ENCODE data around the gene SCUBE1.

The SCUBE1 gene

GRCh38 chr22:43343262-43343669 is at the start of gene SCUBE1:
Gene SCUBE1 (minus strand): TSS chr22:43343372. CDS start chr22:43343261, 111 bp downstream.
- DNase-seq: peak; percentile 31

GRCh38 chr22:43392385-43392989 is 49.3 kb upstream of the SCUBE1 start:
- DNase-seq: no peak

DNA sequence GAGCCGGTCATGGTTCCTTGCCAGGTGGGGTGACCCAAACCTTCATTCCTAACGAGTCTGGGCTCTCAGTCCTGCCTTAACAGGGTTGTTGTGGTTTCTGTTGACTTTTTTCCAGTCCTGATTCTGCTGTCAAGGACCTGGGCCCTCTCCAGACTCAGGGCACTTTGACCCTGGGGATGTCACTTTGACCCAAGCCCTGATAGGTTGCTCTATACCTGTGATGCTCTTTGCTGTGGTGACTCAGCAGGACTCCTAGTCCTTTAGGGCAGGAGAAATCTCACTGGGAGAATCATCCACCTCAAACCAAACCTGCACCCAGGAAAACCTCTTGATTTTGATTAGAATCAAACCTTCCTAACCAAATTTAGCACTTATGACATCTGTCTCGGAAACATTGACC is 48.1 kb upstream of the SCUBE1 start:
- no peak for DNase-seq

GRCh38 chr22:43390872-43391271 is 47.7 kb upstream of the SCUBE1 start:
- no peak for DNase-seq

DNA sequence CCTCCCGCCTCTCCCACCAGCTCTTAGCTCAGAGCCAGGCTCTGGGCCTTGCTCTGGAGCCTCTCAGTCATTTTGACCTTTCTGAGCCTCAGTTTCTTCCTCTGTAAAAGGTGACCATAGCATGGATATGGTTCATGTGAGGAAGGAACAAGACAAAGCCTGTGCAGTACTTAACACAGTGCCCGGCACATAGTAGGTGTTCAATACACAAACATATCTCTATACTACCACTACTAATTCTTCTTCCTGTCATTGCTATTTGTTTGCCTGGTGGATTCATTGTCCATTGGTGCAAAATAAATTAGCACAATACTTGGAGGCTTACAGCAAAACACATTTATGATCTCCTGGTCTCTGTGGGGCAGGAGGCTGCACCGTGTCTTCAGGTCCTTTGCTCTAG is 47.0 kb upstream of the SCUBE1 start:
- DNase-seq: no peak

- DNase-seq: no peak
Observed at GRCh38 chr22:43389227-43389836, 46.2 kb upstream of the SCUBE1 start.

DNA sequence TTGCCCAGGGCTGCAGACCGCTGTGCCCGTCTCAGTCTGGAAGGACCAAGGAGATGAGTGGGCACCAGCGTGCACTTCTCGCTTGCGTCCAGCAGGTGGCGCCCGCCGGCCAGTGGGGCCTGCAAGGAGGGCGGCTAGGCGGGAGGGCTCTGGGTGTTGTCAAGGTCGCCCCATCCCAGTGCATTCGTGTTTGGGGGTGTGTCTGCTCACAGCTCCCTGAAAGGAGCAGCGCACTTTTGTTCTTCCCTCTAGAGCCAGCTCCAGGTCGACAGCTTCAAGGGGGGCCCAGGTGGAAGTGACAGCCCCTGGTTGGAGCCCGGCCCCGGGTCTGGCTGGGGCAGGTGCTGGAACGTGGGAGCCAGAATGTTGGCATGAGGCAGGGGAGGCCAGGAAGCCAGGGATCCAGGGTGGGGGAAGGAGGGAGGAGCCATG is 45.3 kb upstream of the SCUBE1 start:
- DNase-seq: peak; percentile 76

- no peak for DNase-seq
Observed at GRCh38 chr22:43387815-43388214, 44.6 kb upstream of the SCUBE1 start.

- peak; percentile 71 for DNase-seq
Observed at GRCh38 chr22:43385770-43386641, 42.8 kb upstream of the SCUBE1 start.

DNA sequence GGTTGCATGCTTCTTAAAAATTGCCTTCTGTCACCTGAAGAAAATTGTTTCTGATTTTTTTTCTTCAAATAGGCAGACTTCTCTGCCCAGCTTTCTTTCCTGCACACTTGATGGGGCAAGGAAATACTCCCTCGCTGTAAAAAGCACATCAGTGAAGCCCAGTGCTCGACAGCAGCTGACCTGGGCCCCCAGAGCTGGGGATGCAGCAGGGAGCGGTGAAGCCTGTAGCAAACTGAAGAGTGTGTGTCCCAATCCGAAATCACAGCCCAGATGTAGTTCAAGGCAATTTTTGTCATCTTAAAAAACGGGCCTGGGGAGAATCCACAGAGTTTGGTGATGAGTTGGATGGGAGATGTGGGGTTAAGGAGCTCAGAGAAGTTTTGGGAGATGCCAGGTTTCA is 41.7 kb upstream of the SCUBE1 start:
- no peak for DNase-seq

GRCh38 chr22:43381693-43382092 is 38.5 kb upstream of the SCUBE1 start:
- peak; percentile 15 for DNase-seq

- no peak for DNase-seq
Observed at GRCh38 chr22:43377896-43378704, 34.9 kb upstream of the SCUBE1 start.

- DNase-seq: no peak
Observed at GRCh38 chr22:43377548-43377895, 34.4 kb upstream of the SCUBE1 start.

GRCh38 chr22:43376765-43377547 is 33.8 kb upstream of the SCUBE1 start:
- DNase-seq: peak; percentile 71

GRCh38 chr22:43375951-43376455 is 32.8 kb upstream of the SCUBE1 start:
- DNase-seq: no peak

DNA sequence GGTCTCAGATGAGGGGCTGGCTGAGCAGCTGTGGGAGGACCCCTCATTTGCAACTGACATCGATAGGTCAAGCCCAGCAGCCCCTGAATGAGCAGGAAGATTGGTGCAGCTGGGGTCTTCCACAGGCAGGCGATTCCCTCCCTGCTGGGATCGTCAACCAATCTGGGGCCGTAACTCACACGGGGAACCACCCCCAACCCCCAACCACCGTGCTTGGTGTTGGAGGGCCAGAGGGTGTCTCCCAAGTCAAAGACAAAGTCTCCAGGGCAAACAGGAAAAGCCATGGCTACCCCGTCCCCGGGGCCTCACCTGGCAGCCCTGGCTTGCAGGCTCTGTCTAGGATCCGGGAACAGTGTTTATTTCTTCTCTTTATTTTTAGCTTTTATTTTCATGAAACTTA is 26.9 kb upstream of the SCUBE1 start:
- DNase-seq: no peak

- DNase-seq: no peak
Observed at GRCh38 chr22:43365715-43366440, 22.7 kb upstream of the SCUBE1 start.

- no peak for DNase-seq
Observed at GRCh38 chr22:43364169-43364435, 20.9 kb upstream of the SCUBE1 start.

GRCh38 chr22:43363315-43364168 is 20.4 kb upstream of the SCUBE1 start:
- DNase-seq: no peak

- no peak for DNase-seq
Observed at GRCh38 chr22:43360576-43360975, 17.4 kb upstream of the SCUBE1 start.

- DNase-seq: no peak
Observed at GRCh38 chr22:43356881-43357280, 13.7 kb upstream of the SCUBE1 start.

All from activated gamma-delta T cell treated with Interleukin-2 at 50 U/mL for 16 hours (primary cell).